ENCODE results near the gene ISL1.

Gene ISL1

GRCh38 chr5:51387884-51388275 lies 4.6 kb downstream of the ISL1 start:
- DNase-seq, result no peak

- DNase-seq, result no peak
Observed at GRCh38 chr5:51388488-51389287, 5.4 kb downstream of the ISL1 start.

- DNase-seq, result no peak
Observed at GRCh38 chr5:51389288-51389576, 6.0 kb downstream of the ISL1 start.

- DNase-seq, result no peak
Observed at GRCh38 chr5:51389577-51390463, 6.6 kb downstream of the ISL1 start.

GRCh38 chr5:51391175-51391574 lies 7.9 kb downstream of the ISL1 start:
- no peak for DNase-seq

- no peak for DNase-seq
Observed at GRCh38 chr5:51392689-51393199, 9.5 kb downstream of the ISL1 start.

GRCh38 chr5:51394609-51395008 lies 11.4 kb downstream of the ISL1 start:
- no peak for DNase-seq

- DNase-seq, result no peak
Observed at GRCh38 chr5:51395245-51395644, 12.0 kb downstream of the ISL1 start.

- DNase-seq, result no peak
Observed at GRCh38 chr5:51395666-51396356, 12.6 kb downstream of the ISL1 start.

- DNase-seq, result no peak
Observed at GRCh38 chr5:51396797-51397196, 13.5 kb downstream of the ISL1 start.

GRCh38 chr5:51397996-51398395 lies 14.7 kb downstream of the ISL1 start:
- DNase-seq, result no peak

GRCh38 chr5:51398875-51399642 lies 15.8 kb downstream of the ISL1 start:
- DNase-seq, result no peak

- no peak for DNase-seq
Observed at GRCh38 chr5:51399643-51400006, 16.4 kb downstream of the ISL1 start.

- DNase-seq, result no peak
Observed at GRCh38 chr5:51404255-51404654, 21.0 kb downstream of the ISL1 start.

GRCh38 chr5:51411921-51412325 lies 28.7 kb downstream of the ISL1 start:
- DNase-seq, result no peak

- no peak for DNase-seq
Observed at GRCh38 chr5:51414516-51414915, 31.3 kb downstream of the ISL1 start.

- DNase-seq, result no peak
Observed at GRCh38 chr5:51416149-51416548, 32.9 kb downstream of the ISL1 start.

- DNase-seq, result no peak
Observed at GRCh38 chr5:51433052-51433710, 49.9 kb downstream of the ISL1 start.

- no peak for DNase-seq
Observed at GRCh38 chr5:51439232-51439631, 56.0 kb downstream of the ISL1 start.
